T-helper 1 cell (primary cell): ENCODE data around the gene CHMP4B.

Source experiments
- DNase-seq, 5 donors: peaks; one replicate each; pipeline ENCODE4 v3.0.0-alpha.2; 2012 to 2020

The CHMP4B gene

GRCh38 chr20:33866398-33867100 is 55.4 kb downstream of the CHMP4B start:
- no peak for DNase-seq

DNA sequence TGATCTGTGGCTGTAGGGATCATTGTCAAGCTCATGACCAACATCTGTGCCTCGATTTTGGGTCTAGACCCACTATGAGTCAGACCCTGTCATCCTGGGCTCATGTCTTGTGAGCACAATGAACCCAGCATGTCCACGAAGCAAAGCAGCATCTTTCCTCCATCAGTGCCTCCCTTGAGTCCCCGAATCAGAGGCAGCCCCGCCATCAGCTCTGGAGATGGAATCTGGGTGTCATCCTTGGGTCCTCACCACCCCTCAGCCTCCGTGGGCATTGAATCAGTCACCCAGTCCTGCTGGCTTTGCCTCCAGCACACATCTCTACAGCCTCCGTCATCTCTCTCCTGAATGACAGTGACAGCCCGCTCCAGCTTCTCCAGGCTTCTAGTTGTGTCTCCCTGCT is 56.9 kb downstream of the CHMP4B start:
- no peak for DNase-seq

DNA sequence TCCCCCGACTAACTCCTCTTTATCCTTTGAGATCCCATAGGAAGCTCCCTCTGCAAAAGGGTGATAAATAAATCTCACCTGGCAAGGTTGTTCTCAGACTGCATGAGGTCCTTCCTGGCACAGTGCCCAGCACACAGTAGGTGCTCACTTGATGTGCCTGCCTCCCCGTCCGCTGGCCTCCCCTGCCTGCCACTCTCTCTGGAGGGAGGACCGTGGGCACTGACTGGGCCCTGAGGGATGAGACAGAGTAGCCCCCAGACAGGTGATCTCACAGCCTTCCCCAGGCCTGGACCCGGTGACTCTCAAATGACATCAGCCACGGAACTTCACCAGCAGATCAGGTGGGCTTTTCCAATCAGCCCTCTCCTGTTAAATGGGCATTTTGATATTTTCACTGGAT is 57.4 kb downstream of the CHMP4B start:
- no peak for DNase-seq

GRCh38 chr20:33869283-33869682 is 58.1 kb downstream of the CHMP4B start:
- DNase-seq, result no peak

- no peak for DNase-seq
These were observed 60.2 kb downstream of the CHMP4B start for GRCh38 chr20:33871362-33871761.

DNA sequence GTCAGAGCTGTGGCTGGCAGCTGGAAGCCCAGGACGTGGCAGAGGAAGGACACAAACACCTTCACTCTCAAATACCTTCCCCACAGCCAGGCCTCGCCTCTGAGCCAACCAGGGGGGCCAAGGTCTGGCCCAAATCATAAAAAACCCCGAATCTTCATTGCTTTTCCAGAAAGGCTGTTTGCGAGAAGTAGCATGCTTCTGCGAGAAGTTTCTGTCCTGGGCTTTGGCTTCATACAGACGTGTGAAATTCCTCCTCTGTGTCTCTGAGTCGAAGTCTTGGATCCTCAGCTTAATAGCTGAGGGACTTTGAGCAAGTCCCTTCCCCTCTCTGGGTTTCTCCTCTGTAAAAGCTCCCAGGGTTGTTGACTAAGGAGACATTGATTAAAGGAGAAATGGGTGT is 63.0 kb downstream of the CHMP4B start:
- DNase-seq, result no peak

DNA sequence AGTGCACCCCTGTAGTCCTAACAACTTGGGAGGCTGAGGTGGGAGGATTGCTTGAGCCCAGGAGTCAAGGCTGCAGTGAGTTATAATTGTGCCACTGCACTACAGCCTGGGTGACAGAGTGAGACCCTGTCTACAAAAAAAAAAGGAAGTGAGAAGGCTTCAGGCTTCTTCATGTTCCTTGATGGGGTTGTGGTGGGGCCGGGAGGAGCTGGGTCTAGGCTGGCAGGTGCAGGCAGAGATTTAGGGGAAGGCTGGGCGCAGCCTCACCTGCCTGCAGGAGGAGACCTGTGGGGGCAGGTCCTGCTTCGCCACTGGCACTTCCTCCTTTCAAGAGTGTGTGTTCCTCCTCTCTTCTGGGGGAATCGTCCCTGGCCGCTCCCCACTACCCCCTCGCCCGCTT is 63.9 kb downstream of the CHMP4B start:
- no peak for DNase-seq

- DNase-seq, result no peak
These were observed 64.4 kb downstream of the CHMP4B start for GRCh38 chr20:33875534-33876026.

- no peak for DNase-seq
These were observed 67.4 kb downstream of the CHMP4B start for GRCh38 chr20:33878583-33878982.

DNA sequence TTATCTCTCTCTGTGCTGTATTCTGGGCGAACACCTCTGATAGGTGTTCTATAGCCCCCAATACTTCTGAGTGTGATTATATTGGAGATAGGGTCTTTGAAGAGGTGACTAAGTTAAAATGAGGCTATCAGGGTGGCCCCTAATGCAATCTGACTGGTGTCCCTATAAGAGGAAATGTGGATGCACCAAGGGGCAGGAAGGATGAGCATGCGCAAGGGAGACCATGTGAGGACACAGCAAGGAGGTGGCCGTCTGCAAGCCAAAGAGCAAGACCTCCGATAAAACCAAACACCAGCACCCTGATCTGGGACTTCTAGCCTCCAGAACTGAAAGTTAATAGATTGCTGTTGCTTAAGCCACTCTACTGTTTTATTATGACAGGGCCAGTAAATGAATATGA is 69.2 kb downstream of the CHMP4B start:
- DNase-seq, result no peak

DNA sequence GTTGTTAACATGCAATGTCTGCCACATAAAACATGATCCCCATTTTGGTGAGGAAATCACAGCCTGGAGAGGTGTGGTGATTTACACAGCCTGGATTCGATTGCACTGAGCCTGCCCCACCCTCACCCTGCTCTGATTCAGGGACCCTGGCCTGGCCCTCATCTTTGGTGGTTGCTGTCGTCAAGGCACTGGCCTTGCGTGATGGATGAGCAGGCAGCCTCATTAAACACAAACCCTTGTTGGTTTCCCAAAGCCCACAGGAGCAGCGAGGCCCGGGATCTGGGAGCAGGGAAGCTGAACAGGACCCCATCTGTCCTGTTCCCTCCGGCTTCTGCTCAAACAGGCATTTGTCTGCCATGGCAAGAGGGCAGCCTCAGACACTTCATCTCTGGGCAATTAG is 70.8 kb downstream of the CHMP4B start:
- DNase-seq, result no peak

GRCh38 chr20:33882481-33882880 is 71.3 kb downstream of the CHMP4B start:
- no peak for DNase-seq

DNA sequence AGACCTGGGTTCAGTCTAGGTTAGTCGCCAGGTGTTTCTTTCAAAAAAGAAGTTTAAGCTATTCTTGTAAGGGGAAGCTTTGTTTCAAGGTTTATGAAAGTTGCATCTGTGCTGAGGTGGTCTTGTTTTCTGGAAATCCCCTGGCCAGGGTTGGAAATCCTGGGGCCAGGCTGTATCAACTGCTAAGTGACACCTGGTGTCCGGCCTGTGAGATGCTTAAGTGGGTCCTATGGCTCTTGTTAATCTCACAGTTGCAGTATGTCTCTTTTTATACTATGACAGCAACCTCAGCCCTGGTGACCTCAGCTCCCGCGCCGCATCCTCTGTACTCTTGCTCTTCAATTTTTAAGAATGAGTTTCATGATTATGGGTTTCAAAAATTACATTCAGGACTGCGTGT is 72.0 kb downstream of the CHMP4B start:
- no peak for DNase-seq

DNA sequence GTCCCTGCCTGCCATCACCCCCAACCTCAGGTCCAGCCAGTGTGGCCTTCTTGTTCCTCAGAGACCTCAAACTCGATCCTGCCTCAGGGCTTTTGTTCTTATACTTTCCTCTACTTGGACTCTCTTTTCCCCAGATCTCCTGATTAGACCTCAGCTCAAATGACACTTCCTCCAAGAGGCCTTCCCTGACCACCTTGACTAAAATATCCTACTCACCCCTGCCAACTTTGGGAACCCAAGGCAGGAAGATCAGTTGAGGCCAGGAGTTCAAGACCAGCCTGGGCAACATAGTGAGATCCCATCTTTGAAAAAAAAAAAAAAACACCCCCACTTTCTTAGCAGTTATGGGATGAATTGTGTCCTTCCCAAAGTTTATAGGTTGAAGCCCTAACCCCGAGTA is 73.5 kb downstream of the CHMP4B start:
- no peak for DNase-seq

- DNase-seq, result no peak
These were observed 78.2 kb downstream of the CHMP4B start for GRCh38 chr20:33889312-33889711.

DNA sequence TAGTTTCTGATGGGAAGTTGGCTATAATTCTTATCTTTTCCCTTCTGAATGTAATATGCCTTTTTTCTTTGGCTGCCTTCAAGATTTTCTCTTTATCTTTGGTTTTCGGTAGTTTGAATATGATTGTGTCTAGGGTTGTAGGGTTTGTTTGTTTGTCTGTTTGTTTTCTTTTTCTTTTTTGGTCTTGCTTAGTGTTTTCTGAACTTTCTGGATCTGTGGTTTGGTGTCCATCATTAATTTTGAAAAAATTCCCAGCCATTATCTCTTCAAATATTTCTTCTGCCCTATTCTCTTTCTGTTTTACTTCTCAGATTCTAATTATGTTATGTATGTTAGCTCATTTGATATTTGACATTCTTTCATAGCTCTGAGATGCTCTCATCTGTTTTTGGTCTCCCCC is 79.4 kb downstream of the CHMP4B start:
- DNase-seq, result no peak

DNA sequence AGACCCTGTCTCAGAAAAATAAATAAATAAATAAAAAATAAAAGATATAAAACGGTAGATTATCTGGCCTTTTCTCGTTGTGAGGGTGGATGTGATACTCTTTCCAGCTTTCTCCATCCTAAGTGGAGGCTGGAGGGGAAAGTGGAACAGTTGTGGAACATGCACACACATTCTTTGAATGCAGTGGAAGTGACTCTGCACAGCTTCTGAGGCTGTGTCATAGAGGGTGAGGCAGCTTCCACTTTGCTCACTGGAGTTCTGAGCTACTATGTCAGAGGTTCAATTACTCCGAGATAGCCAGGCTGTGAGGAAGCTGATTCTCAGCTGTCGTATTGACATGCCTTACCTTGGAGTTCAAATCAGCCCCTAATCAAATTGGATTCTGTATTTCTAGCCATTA is 82.2 kb downstream of the CHMP4B start:
- DNase-seq, result no peak

- DNase-seq, result no peak
These were observed 83.7 kb downstream of the CHMP4B start for GRCh38 chr20:33894798-33895197.

- no peak for DNase-seq
These were observed 85.4 kb downstream of the CHMP4B start for GRCh38 chr20:33896509-33896908.

GRCh38 chr20:33897313-33897912 is 86.3 kb downstream of the CHMP4B start:
- DNase-seq, result no peak

DNA sequence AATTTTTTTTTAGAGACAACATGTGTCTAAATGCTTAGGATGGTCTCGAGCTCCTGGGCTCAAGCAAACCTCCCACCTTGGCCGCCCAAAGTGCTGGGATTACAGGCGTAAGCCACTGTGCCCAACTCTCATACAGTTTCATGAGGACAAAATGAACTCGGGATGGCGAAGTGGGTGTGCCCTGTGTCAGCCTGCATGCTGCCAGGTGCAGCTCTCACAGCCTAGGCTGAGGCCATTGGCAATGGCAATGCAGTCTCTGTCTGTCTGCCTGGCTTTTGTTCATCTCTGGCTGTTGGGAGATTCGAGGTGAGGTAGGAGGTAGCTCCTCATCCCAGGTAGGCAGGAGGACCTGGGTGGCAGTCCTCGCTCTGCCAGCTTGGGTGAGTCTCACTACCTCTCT is 88.0 kb downstream of the CHMP4B start:
- DNase-seq, result no peak

GRCh38 chr20:33900521-33901131 is 89.5 kb downstream of the CHMP4B start:
- DNase-seq, result no peak

DNA sequence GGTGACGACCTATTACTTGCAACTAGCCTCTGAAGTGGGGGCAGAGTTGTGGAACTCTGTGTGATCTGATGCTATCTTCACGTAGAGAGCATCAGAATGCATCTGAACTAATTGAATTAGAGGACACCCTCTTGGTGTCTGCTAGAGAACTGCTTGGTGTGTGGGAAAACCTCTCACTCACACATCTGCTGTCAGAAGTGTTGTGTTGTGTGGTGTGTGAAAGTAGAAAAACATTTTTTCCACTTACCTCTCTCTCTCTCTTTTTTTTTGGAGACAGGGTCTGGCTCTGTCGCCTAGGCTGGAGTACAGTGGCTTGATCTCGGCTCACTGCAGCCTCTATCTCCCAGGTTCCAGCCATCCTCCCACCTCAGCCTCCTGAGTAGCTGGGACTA is 90.0 kb downstream of the CHMP4B start:
- no peak for DNase-seq

DNA sequence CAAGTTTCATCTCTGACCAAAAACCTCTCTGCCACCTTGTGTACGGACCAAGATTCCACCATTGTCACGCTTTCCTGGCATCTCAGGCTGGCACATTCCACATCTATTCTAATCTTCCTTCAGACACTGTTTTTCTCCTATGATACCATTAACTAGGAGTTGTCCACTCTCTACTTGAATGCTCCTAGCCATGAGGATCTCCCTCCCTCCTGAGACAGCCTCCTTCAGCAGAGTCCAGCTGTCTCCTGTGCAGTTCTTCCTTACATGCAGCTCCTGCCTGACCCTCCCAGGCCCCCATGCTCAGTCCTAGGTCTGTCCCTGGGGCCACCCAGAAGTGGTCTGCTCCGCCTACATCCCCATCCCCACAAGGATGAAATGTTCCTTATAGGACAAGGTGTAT is 90.9 kb downstream of the CHMP4B start:
- DNase-seq, result no peak
